GM19324 (cell line): ENCODE results near the gene COA8.
"Not testable (repeated sequence)": the region's sequence is repeated elsewhere in the genome, so short reads cannot be mapped to it uniquely, and the experiment has no call there.

Experiments used
- ATAC-seq: cut with Tn5 transposase; IDR thresholded peaks from one replicate; pipeline ENCODE4 v1.9.1; 2021; ENCODE audit warnings: mild to moderate bottlenecking, moderate library complexity; ENCODE audit not compliant: unreplicated experiment, low FRiP score

The COA8 gene

DNA sequence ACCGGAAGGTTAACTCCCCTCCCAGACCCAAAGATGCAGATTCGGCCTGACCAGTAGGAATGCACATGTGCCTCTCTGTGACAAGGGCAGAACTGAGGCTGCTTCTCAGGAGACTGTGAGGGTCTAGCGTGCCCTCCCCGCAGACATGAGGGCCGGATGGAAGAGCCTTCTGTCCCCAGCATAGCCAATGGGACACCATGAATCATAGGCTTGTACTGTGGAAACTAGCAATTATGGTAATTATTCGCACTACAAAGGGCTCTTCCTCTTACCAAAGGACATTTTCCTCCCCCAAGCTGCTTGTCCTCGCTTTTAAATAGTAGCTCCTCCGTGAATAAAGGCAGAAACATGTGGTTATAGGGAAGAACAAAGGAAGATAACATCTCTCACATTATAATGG lies 6.2 kb downstream of the COA8 start:
- no peak for ATAC-seq

DNA sequence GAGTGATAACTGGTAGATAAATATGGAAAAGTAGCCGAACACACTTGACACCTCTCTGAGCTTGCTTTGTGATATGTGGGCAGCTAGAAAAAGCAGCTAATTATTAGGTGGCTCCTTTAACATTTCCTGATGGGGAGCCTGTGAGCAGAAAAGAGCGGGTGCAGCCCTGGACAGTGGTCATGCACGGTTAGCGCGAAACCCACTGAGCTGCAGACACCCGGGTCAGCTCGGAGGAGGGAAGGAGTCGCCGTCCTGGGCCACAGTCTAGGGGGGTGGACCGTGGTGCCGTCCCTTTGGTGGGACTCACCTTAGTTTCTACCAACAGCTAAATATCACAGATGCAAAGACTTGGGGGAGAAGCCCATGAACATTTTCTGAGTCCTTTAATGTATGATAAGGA lies 6.6 kb downstream of the COA8 start:
- no peak for ATAC-seq

- ATAC-seq = no peak
These were observed 11.3 kb downstream of the COA8 start for GRCh38 chr14:103574104-103574503.

DNA sequence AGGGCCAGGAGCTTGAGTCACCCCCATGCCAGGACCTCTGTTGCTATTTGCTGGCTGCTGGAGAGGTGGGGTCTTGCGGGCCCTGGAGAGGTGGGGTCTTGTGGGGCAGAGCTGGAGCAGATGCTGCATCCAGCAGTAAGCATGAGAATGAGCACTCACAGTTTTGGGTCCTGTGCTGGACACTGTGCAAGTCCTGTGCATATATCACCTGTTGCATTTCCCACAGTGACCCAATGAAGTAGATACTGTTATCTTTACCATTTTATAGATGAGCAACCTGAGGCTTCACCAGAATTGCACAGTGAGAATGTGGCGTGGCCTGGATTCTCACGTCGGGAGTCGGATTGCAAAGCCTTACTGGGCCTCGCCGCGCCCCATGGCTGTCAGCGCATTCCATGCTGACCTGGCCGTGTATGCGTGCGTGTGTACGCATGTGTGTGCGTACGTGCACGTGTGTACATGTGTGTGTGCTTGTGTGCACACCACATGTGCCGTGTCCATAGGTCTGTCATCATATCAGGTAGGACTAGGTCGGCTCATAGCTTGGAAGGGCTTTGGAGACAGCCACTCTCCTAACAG lies 12.0 kb downstream of the COA8 start:
- no peak for ATAC-seq

DNA sequence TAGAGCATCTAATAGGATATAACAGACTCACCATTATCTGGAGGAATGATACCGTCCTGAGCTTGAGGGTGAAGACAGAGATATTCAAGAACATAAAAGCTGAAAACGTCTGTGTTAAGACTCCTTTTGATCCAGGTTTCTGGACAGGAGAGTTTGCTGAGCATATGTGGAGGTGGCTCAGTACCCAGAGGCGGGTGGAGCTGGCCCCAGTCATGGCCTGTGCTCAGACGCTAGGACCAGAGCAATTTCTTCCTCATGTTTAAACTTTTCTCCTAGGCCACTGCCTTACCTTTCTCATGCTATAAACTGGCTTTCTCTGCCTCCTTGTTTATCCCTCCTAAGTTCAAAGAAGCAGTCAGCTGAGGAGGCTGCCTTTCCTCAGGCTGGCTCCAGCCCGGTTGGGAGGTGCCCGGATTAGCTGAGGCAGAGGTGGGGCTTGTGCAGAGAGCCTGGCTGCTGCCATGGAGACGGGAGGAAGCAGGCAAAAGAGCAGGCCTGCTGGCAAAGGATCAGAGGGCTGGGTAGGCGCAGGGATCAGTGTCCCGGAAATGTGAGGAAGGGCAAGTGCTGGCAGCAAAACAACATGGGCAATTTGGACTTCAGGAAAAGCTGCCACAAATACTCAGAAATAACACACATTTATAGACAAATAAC lies 13.7 kb downstream of the COA8 start:
- no peak for ATAC-seq

GRCh38 chr14:103578401-103579075 lies 15.8 kb downstream of the COA8 start:
- ATAC-seq = no peak

DNA sequence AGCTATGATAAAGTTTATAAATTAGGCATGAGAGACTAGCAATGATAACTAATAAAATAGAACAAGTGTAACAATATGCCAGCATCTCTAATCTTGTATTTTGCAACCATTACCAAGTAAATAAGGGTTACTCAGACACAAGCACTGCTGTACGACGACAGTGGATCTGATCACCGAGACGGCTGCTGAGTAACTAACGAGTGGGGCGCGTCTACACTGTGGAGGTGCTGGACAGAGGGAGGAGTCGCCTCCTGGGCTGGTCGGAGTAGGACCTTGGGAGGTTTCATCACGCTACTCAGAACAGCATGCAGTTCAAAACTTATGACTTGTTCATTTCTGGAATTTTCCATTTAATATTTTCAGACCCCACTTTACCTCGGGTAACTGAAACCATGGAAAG lies 18.4 kb downstream of the COA8 start:
- ATAC-seq = no peak

DNA sequence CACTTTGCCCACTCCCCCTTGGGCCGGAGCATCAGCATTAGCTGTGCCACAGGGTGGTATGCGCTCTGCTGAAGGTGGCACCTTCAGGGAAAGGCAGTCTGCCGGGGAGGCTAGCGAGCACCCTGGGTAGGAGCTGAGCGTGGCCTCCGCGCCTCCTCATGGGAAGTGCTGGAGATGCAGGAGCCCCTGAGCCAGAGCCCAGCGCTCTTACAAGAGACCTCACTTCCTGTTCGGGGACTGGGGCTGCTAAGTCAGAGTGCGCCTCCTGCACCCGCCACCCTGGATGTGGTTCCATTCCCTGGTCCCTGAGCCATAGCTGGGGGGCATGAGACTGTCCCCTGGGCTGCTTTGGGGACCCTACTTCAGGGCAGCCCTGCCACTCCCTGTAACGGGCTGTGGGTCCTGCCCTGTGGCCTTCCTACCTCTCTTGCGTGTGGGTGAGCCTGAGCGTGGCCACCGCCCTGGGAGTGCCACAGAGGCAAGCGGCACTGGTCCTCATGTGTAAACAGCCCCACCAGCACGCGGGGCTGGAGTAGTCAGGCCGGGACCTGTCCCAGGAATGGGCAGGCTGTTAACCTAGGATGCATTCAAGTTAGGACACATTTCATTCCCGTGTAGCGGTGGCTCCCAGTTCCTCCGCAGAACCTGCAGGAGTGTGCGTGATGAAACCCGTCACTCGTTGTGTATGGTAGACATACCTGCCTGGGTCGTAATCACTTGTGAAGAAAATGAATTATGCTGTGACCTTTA lies 19.4 kb downstream of the COA8 start:
- ATAC-seq = no peak

DNA sequence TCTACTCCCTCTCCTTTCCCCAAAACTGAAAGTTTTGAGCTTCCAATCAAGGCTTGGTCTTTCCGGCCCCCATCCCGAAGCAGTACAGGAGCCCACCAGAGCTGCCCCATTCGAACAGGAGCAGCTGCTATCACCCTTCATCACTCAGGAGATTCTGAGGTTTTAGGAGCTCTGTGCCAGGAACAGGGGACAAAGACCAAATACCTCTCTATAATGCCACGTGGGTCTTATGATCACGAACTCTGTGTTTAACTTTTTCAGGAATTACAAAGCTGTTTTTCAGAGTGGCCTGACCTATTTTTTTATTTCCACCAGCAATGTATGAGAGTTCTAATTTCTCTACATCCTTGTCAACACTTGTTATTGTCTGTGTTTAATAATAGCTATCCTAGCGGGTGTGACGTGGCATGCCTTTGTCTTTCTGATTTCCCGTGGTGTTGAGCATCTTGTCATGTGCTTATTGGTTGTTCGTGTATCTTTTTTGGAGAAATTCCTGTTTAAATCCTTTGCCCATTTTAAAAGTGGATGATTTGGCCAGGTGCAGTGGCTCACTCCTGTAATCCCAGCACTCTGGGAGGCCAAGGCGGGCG lies 21.7 kb downstream of the COA8 start:
- ATAC-seq = no peak

DNA sequence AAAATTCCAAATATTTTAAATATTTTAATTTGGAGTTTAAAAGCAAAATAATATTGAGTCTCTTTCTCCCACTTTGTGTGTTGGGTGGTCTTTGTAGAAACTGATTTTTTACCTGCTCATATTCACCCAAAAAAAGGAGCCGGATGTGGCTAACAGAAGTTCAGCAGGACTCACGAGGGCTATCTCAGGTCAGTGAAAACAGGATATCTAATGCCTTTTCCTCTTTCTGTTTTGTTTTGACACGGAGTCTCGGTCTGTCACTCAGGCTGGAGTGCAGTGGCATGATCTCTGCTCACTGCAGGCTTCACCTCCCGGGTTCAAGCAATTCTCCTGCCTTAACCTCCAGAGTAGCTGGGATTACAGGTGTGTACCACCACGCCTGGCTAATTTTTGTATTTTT lies 30.8 kb downstream of the COA8 start:
- peak; percentile 77 for ATAC-seq

DNA sequence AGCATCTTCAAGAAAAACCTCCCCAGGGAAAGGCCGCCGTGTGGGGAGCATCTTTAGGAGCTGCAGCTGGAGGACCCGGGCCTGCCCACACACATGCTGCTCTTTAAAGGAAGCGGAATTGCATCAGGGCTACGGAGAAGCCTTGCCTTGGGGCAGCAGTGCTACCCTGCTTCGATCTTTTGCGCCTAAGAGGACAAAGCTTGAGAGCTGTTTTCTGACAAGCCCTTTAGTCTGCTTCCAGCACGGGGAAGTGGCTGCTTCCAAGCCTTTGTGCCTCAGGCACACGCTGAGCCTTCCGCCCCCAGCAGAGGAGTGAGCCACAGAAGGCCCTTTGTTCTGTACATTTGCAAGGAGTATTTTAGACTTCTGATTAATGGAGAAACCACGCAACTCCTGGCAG lies 31.5 kb downstream of the COA8 start:
- no peak for ATAC-seq

GRCh38 chr14:103597623-103598377 lies 35.0 kb downstream of the COA8 start:
- ATAC-seq = no peak

DNA sequence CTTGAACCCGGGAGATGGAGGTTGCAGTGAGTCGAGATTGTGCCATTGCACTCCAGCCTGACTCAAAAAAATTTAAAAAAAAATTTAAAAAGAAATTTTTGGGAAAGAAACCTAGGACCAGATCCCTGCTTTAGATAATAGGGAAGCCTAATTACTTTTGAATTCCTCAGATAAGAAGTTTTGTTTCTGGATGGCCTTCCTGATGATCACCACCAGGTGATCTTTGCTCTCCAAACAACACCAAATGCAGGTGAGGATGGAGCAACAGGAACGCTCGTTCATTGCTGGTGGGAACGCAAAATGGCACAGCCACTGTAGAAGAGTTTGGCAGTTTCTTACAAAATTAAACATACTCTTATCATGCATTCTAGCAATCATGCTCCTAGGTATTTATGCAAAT lies 37.7 kb downstream of the COA8 start:
- no peak for ATAC-seq

DNA sequence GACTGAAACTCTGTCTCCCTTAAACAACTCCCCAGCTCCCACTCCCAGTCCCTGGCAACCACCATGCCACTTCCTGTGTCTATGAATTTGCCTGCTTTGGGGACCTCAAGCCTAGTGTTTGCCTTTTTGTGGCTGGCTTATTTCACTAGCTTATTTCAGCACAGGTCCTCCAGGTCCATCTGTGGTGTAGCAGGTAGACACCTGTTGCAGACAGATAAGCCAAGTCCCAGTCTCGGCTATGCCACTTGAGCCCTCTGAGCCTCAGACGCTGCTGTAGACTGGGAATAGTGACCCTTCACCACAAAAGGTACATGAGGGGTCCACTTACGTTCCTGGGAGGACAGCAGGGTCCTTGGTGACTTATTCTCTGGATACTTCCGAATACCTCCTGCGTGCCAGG lies 41.9 kb downstream of the COA8 start:
- no peak for ATAC-seq

DNA sequence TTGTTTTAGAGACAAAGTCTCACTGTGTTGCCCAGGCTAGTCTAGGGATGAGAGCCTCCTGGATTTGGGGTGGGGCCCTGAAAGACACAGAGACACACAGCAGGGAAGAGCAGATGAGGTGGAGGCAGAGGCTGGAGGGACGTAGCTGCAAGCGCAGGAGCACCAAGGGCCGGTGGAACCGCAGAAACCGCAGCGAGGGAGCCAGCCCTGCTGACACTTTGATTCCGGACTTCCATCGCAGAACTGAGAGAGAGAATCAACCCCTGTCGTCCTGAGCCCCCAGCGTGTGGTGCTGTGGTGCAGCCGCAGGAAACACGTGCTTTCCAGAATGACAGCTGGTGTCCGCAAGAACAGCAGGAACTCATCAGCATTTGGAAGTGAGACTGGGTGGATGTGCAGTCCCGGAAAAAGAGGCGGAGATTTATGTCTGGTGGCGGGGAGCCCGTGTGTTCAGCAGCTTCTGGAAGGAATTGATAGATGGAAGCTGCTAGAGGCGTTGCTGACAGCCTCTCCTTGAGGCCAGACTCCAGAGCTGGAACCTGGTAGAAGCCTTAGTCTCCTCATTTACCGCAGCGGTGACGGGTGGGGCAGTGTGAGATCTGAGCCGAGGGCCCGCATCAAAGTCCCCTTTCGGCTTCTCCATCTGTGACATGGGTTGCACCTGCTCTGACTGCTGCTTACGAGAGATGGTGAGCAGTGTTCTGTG lies 44.4 kb downstream of the COA8 start:
- ATAC-seq = no peak

DNA sequence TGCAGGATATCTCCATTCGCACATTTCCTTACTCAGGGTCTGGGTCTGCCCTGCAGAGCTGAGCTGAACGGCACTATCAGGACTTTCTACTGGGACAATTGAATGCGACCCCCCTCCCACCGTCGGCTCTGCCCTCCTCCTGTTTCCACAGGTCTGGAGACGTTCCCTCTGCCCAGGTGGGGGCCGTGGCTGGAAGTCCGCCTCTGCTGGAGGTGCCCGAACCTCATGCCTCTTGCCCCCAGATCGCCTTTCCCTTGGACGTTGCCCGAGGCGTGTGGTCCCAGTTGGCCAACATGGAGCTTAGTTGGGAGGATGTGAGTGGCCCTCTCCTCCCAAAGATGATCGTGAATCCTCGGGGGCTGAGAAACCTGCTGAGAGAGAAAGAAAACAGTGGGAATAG lies 45.1 kb downstream of the COA8 start:
- ATAC-seq = no peak

- not testable (repeated sequence) for ATAC-seq
These were observed 46.3 kb downstream of the COA8 start for GRCh38 chr14:103609081-103609480.

DNA sequence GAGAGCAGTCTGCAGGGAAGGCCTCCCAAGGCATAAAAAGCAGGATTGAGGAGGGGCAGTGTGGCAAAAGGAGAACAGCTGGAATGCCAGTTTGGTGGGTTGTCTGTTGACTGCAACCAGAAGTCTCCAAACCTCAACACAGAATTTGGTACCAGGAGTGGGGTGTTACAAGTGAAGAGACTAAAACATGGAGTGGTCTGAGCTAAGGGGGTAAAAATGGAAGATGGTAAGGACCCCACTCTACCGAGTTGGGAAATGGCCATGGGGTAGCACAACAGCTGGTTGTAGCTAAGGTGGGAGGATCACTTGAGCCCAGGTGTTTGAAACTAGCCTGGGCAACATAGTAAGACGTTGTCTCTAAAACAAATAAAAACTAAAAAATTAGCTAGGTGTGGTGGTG lies 48.5 kb downstream of the COA8 start:
- ATAC-seq = no peak

GRCh38 chr14:103613517-103613916 lies 50.8 kb downstream of the COA8 start:
- ATAC-seq = no peak
